GM23338 (cell line): ENCODE results near the gene SAMD4A.

ENCODE experiments used
- CREB1 ChIP-seq: fragments of 250-450 bp; sonication (Bioruptor Pico); IDR thresholded peaks from 2 replicates; pipeline ENCODE4 v1.5.0; 2020; ENCODE audit warnings: low read depth, mild to moderate bottlenecking, moderate library complexity
- EZH2 ChIP-seq: fragments of 200-600 bp; sonication (generic); IDR thresholded peaks from one replicate; pipeline ENCODE4 v1.8.0; 2017; ENCODE audit warnings: antibody characterized with exemption, mild to moderate bottlenecking, low read depth; ENCODE audit not compliant: unreplicated experiment
- EZH2phosphoT487 ChIP-seq: fragments of 200-600 bp; sonication (generic); IDR thresholded peaks from one replicate; pipeline ENCODE4 v1.8.1; 2018; ENCODE audit warnings: antibody characterized with exemption; ENCODE audit not compliant: unreplicated experiment
- JUNB ChIP-seq: IDR thresholded peaks from one replicate; pipeline ENCODE4 v1.6.1; 2016; ENCODE audit warnings: antibody characterized with exemption; ENCODE audit not compliant: unreplicated experiment
- NANOG ChIP-seq: IDR thresholded peaks from 2 replicates; pipeline ENCODE4 v1.6.1; 2016; ENCODE audit warnings: antibody characterized with exemption, borderline replicate concordance
- POLR2AphosphoS5 ChIP-seq: IDR thresholded peaks from 2 replicates; pipeline ENCODE4 v1.6.1; 2016; ENCODE audit warnings: antibody characterized with exemption, low read depth
- STAT1 ChIP-seq: IDR thresholded peaks from one replicate; pipeline ENCODE4 v1.6.1; 2016; ENCODE audit warnings: antibody characterized with exemption; ENCODE audit not compliant: unreplicated experiment
- ZNF114 ChIP-seq: fragments of 250-450 bp; sonication (Bioruptor Pico); IDR thresholded peaks from 2 replicates; pipeline ENCODE4 v1.5.0; 2020; ENCODE audit warnings: mild to moderate bottlenecking, moderate library complexity
- ZNF331 ChIP-seq: fragments of 250-450 bp; sonication (Bioruptor Pico); IDR thresholded peaks from 2 replicates; pipeline ENCODE4 v1.5.0; 2020; ENCODE audit warnings: low read depth, mild to moderate bottlenecking, moderate library complexity
- TF ChIP-seq, protein P1 (sequence below), 2 experiments: fragments of 200-600 bp in 1 of 2; sonication (generic) in 1 of 2; conservative IDR thresholded peaks; 2 replicates each; pipeline versions ENCODE4 v1.5.1 to v1.6.1; 2016 to 2017; ENCODE audit warnings: antibody characterized with exemption in 2 of 2, low read depth in 2 of 2, mild to moderate bottlenecking in 2 of 2, moderate library complexity in 1 of 2
- TF ChIP-seq, protein P2 (sequence below): IDR thresholded peaks from 2 replicates; pipeline ENCODE4 v1.6.1; 2016; ENCODE audit warnings: antibody characterized with exemption
- TF ChIP-seq, protein P3 (sequence below): IDR thresholded peaks from one replicate; pipeline ENCODE4 v1.6.1; 2018; ENCODE audit warnings: antibody characterized with exemption; ENCODE audit not compliant: unreplicated experiment

DNA sequence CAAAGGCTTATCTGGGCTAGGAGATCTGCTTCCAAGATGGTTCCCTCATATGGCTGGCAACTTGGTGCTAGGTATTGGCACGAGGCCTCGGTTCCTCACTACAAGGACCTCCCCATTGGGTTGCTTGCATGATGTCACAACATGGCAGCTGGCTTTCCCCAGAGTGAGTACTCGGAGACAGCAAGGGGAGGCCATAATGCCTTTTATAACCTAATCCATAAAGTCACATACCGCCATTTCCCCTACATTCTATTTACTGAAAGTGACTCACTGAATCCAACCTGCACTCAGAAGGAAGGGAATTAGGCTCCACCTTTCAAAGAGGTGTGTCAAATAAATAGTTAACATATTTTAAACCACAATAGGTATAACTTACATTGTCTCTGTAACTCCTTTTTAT lies 130.9 kb downstream of the SAMD4A start:
- TF ChIP-seq, protein P1, sequence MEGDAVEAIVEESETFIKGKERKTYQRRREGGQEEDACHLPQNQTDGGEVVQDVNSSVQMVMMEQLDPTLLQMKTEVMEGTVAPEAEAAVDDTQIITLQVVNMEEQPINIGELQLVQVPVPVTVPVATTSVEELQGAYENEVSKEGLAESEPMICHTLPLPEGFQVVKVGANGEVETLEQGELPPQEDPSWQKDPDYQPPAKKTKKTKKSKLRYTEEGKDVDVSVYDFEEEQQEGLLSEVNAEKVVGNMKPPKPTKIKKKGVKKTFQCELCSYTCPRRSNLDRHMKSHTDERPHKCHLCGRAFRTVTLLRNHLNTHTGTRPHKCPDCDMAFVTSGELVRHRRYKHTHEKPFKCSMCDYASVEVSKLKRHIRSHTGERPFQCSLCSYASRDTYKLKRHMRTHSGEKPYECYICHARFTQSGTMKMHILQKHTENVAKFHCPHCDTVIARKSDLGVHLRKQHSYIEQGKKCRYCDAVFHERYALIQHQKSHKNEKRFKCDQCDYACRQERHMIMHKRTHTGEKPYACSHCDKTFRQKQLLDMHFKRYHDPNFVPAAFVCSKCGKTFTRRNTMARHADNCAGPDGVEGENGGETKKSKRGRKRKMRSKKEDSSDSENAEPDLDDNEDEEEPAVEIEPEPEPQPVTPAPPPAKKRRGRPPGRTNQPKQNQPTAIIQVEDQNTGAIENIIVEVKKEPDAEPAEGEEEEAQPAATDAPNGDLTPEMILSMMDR (conservative IDR thresholded peaks at IDR 0.05; ENCODE audit: low read depth in 2 of 2), result no peak
- TF ChIP-seq, protein P2, sequence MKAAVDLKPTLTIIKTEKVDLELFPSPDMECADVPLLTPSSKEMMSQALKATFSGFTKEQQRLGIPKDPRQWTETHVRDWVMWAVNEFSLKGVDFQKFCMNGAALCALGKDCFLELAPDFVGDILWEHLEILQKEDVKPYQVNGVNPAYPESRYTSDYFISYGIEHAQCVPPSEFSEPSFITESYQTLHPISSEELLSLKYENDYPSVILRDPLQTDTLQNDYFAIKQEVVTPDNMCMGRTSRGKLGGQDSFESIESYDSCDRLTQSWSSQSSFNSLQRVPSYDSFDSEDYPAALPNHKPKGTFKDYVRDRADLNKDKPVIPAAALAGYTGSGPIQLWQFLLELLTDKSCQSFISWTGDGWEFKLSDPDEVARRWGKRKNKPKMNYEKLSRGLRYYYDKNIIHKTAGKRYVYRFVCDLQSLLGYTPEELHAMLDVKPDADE, result no peak
- TF ChIP-seq, protein P3, sequence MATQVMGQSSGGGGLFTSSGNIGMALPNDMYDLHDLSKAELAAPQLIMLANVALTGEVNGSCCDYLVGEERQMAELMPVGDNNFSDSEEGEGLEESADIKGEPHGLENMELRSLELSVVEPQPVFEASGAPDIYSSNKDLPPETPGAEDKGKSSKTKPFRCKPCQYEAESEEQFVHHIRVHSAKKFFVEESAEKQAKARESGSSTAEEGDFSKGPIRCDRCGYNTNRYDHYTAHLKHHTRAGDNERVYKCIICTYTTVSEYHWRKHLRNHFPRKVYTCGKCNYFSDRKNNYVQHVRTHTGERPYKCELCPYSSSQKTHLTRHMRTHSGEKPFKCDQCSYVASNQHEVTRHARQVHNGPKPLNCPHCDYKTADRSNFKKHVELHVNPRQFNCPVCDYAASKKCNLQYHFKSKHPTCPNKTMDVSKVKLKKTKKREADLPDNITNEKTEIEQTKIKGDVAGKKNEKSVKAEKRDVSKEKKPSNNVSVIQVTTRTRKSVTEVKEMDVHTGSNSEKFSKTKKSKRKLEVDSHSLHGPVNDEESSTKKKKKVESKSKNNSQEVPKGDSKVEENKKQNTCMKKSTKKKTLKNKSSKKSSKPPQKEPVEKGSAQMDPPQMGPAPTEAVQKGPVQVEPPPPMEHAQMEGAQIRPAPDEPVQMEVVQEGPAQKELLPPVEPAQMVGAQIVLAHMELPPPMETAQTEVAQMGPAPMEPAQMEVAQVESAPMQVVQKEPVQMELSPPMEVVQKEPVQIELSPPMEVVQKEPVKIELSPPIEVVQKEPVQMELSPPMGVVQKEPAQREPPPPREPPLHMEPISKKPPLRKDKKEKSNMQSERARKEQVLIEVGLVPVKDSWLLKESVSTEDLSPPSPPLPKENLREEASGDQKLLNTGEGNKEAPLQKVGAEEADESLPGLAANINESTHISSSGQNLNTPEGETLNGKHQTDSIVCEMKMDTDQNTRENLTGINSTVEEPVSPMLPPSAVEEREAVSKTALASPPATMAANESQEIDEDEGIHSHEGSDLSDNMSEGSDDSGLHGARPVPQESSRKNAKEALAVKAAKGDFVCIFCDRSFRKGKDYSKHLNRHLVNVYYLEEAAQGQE, result no peak
- no peak for TF ChIP-seq EZH2
- no peak for TF ChIP-seq POLR2AphosphoS5
- TF ChIP-seq JUNB, result no peak
- TF ChIP-seq EZH2phosphoT487, result no peak
- no peak for TF ChIP-seq CREB1 (CRISPR knock-in tag)
- no peak for TF ChIP-seq NANOG
- no peak for TF ChIP-seq ZNF331 (CRISPR knock-in tag)
- no peak for TF ChIP-seq ZNF114 (CRISPR knock-in tag)
- TF ChIP-seq STAT1, result no peak
